NCI-H1048 (cell line): ENCODE measurements around the gene C18orf54.
"Not testable (repeated sequence)": the region's sequence is repeated elsewhere in the genome, so short reads cannot be mapped to it uniquely, and the experiment has no call there.

ENCODE experiments used
- DNase-seq: peaks from one replicate; lab custom pipeline; 2025; lab: John Stamatoyannopoulos, UW

The C18orf54 gene

GRCh38 chr18:54357660-54358494 lies at the start of gene C18orf54, which contains the start of gene STARD6:
Gene C18orf54 (plus strand): TSS chr18:54357906. CDS start chr18:54360573, 2,667 bp downstream.
Gene STARD6 (minus strand): TSS chr18:54357858. CDS start chr18:54354573, 3,285 bp downstream.
- DNase-seq, result peak; percentile 70

- not testable (repeated sequence) for DNase-seq
Measured at GRCh38 chr18:54309564-54309963, 48.1 kb upstream of the C18orf54 start.

- no peak for DNase-seq
Measured at GRCh38 chr18:54316071-54316820, 41.5 kb upstream of the C18orf54 start.

GRCh38 chr18:54323561-54323960 lies 34.1 kb upstream of the C18orf54 start:
- DNase-seq, result no peak

GRCh38 chr18:54323970-54324369 lies 33.7 kb upstream of the C18orf54 start:
- no peak for DNase-seq

- no peak for DNase-seq
Measured at GRCh38 chr18:54327818-54328217, 29.9 kb upstream of the C18orf54 start.

GRCh38 chr18:54329787-54330186 lies 27.9 kb upstream of the C18orf54 start:
- no peak for DNase-seq

- DNase-seq, result no peak
Measured at GRCh38 chr18:54330768-54331548, 26.7 kb upstream of the C18orf54 start.

GRCh38 chr18:54335638-54336173 lies 22.0 kb upstream of the C18orf54 start:
- DNase-seq, result no peak

- DNase-seq, result no peak
Measured at GRCh38 chr18:54338230-54338629, 19.5 kb upstream of the C18orf54 start.

- no peak for DNase-seq
Measured at GRCh38 chr18:54351186-54351585, 6.5 kb upstream of the C18orf54 start.

- DNase-seq, result no peak
Measured at GRCh38 chr18:54357082-54357659, 535 bp upstream of the C18orf54 start.

GRCh38 chr18:54358495-54359040 lies 862 bp downstream of the C18orf54 start:
- DNase-seq, result no peak

GRCh38 chr18:54359233-54359632 lies 1.5 kb downstream of the C18orf54 start:
- no peak for DNase-seq

GRCh38 chr18:54360406-54360805 lies 2.7 kb downstream of the C18orf54 start:
- no peak for DNase-seq

GRCh38 chr18:54378057-54378456 lies 20.4 kb downstream of the C18orf54 start:
- DNase-seq, result no peak

GRCh38 chr18:54381640-54382039 lies 23.9 kb downstream of the C18orf54 start:
- DNase-seq, result no peak

GRCh38 chr18:54382076-54382475 lies 24.4 kb downstream of the C18orf54 start:
- no peak for DNase-seq

GRCh38 chr18:54382733-54383252 lies 25.1 kb downstream of the C18orf54 start:
- no peak for DNase-seq

- no peak for DNase-seq
Measured at GRCh38 chr18:54386043-54386442, 28.3 kb downstream of the C18orf54 start.
